GM12891 (cell line): Measurements from ENCODE around the gene PBX2.

Experiments used
- PAX5 ChIP-seq: IDR thresholded peaks from 2 replicates; pipeline ENCODE4 v1.6.1; 2011; ENCODE audit warnings: low read length, moderate library complexity, mild to moderate bottlenecking; ENCODE audit not compliant: insufficient read depth, severe bottlenecking
- POLR2A ChIP-seq: IDR thresholded peaks from 2 replicates; pipeline ENCODE4 v1.6.1; 2011; ENCODE audit warnings: low read depth, low read length, control low read depth
- POLR2AphosphoS5 ChIP-seq: IDR thresholded peaks from 2 replicates; pipeline ENCODE4 v1.6.1; 2011; ENCODE audit warnings: low read depth, low read length, control low read depth
- POU2F2 ChIP-seq: IDR thresholded peaks from 2 replicates; pipeline ENCODE4 v1.6.1; 2011; ENCODE audit warnings: low read depth, mild to moderate bottlenecking, control low read depth, low read length, moderate library complexity
- SPI1 ChIP-seq: IDR thresholded peaks from 2 replicates; pipeline ENCODE4 v1.6.1; 2011; ENCODE audit warnings: low read depth, low read length, control low read depth
- TAF1 ChIP-seq: IDR thresholded peaks from 2 replicates; pipeline ENCODE4 v1.6.1; 2011; ENCODE audit warnings: low read depth, low read length, control low read depth

GRCh38 chr6:32146287-32146686 lies 43.7 kb downstream of the PBX2 start:
- TF ChIP-seq POLR2A = no peak
- TF ChIP-seq POLR2AphosphoS5 = no peak
- TF ChIP-seq PAX5 = no peak
- TF ChIP-seq TAF1 = no peak
- no peak for TF ChIP-seq SPI1
- no peak for TF ChIP-seq POU2F2
